ENCODE data around the gene MECR. TPM values are rescaled to one million over a fixed set of nuclear protein-coding genes. Genes with fewer than 3 reads are reported as not detected.

MECR gene
- total and polyA plus RNA-seq, 10 of the 15 experiments (the other 5 are each of a cell fraction or from before 2014, with no cell fraction given), result 7.6 to 66.3 (median 38.7) TPM

GRCh38 chr1:29230553-29231378 lies at the start of gene MECR (continued):
- peak; percentile 53; the same call in 1 of the 2 replicates for TF ChIP-seq RELB (IDR thresholded peaks at IDR 0.05; ENCODE audit: low read depth)
- TF ChIP-seq MYC (IDR thresholded peaks at IDR 0.05; ENCODE audit: insufficient read depth, insufficient read length, insufficient replicate concordance, low read length, severe bottlenecking), result no peak
- no peak for TF ChIP-seq RAD21 (IDR thresholded peaks at IDR 0.05; ENCODE audit: insufficient read depth, low read depth, low read length)
- TF ChIP-seq, protein P1, sequence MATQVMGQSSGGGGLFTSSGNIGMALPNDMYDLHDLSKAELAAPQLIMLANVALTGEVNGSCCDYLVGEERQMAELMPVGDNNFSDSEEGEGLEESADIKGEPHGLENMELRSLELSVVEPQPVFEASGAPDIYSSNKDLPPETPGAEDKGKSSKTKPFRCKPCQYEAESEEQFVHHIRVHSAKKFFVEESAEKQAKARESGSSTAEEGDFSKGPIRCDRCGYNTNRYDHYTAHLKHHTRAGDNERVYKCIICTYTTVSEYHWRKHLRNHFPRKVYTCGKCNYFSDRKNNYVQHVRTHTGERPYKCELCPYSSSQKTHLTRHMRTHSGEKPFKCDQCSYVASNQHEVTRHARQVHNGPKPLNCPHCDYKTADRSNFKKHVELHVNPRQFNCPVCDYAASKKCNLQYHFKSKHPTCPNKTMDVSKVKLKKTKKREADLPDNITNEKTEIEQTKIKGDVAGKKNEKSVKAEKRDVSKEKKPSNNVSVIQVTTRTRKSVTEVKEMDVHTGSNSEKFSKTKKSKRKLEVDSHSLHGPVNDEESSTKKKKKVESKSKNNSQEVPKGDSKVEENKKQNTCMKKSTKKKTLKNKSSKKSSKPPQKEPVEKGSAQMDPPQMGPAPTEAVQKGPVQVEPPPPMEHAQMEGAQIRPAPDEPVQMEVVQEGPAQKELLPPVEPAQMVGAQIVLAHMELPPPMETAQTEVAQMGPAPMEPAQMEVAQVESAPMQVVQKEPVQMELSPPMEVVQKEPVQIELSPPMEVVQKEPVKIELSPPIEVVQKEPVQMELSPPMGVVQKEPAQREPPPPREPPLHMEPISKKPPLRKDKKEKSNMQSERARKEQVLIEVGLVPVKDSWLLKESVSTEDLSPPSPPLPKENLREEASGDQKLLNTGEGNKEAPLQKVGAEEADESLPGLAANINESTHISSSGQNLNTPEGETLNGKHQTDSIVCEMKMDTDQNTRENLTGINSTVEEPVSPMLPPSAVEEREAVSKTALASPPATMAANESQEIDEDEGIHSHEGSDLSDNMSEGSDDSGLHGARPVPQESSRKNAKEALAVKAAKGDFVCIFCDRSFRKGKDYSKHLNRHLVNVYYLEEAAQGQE (IDR thresholded peaks at IDR 0.05; ENCODE audit: low read depth, low read length), result no peak
- TF ChIP-seq DPF2 (IDR thresholded peaks at IDR 0.05), result no peak
- TF ChIP-seq SREBF2 (IDR thresholded peaks at IDR 0.05; ENCODE audit: low read length), result no peak
- TF ChIP-seq, protein P2, sequence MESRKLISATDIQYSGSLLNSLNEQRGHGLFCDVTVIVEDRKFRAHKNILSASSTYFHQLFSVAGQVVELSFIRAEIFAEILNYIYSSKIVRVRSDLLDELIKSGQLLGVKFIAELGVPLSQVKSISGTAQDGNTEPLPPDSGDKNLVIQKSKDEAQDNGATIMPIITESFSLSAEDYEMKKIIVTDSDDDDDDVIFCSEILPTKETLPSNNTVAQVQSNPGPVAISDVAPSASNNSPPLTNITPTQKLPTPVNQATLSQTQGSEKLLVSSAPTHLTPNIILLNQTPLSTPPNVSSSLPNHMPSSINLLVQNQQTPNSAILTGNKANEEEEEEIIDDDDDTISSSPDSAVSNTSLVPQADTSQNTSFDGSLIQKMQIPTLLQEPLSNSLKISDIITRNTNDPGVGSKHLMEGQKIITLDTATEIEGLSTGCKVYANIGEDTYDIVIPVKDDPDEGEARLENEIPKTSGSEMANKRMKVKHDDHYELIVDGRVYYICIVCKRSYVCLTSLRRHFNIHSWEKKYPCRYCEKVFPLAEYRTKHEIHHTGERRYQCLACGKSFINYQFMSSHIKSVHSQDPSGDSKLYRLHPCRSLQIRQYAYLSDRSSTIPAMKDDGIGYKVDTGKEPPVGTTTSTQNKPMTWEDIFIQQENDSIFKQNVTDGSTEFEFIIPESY (IDR thresholded peaks at IDR 0.05), result no peak
- no peak; the same call in 1 of the 2 replicates for TF ChIP-seq GATAD2B (conservative IDR thresholded peaks at IDR 0.05; ENCODE audit: low read depth)
- peak; percentile 99 for TF ChIP-seq CREB1 (IDR thresholded peaks at IDR 0.05; ENCODE audit: low read depth)
- peak; percentile 25 for TF ChIP-seq MEF2B (IDR thresholded peaks at IDR 0.05; ENCODE audit: partially characterized antibody, poor library complexity, severe bottlenecking)
- peak; percentile 90 for TF ChIP-seq POLR2AphosphoS2 (IDR thresholded peaks at IDR 0.05; ENCODE audit: low read depth, low read length)
- TF ChIP-seq, protein P3, sequence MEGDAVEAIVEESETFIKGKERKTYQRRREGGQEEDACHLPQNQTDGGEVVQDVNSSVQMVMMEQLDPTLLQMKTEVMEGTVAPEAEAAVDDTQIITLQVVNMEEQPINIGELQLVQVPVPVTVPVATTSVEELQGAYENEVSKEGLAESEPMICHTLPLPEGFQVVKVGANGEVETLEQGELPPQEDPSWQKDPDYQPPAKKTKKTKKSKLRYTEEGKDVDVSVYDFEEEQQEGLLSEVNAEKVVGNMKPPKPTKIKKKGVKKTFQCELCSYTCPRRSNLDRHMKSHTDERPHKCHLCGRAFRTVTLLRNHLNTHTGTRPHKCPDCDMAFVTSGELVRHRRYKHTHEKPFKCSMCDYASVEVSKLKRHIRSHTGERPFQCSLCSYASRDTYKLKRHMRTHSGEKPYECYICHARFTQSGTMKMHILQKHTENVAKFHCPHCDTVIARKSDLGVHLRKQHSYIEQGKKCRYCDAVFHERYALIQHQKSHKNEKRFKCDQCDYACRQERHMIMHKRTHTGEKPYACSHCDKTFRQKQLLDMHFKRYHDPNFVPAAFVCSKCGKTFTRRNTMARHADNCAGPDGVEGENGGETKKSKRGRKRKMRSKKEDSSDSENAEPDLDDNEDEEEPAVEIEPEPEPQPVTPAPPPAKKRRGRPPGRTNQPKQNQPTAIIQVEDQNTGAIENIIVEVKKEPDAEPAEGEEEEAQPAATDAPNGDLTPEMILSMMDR (IDR thresholded peaks at IDR 0.05 in 2 of 3, conservative IDR thresholded peaks at IDR 0.05 in 1 of 3; ENCODE audit: control insufficient read depth in 2 of 3, extremely low read depth in 1 of 3, insufficient read depth in 1 of 3, low read depth in 3 of 3, low read length in 3 of 3), result peak; percentile 10 to 34 (median 26); a peak in 2 of 6 replicates
- no peak for TF ChIP-seq STAT3 (IDR thresholded peaks at IDR 0.05; ENCODE audit: low read depth, low read length)
- TF ChIP-seq TARDBP (IDR thresholded peaks at IDR 0.05; ENCODE audit: borderline replicate concordance), result 0 out of 2 replicates have a peak, but pooled peaks have one; percentile 27
- TF ChIP-seq TCF12 (IDR thresholded peaks at IDR 0.05; ENCODE audit: low read depth, low read length), result 0 out of 2 replicates have a peak, but pooled peaks have one; percentile 9
- 0 out of 2 replicates have a peak, but pooled peaks have one; percentile 6 for TF ChIP-seq RCOR1 (conservative IDR thresholded peaks at IDR 0.05; ENCODE audit: low read depth, low read length)
- peak; percentile 93 for TF ChIP-seq POLR2A (IDR thresholded peaks at IDR 0.05; ENCODE audit: low read depth, low read length)
